ENCODE data around the gene LGR5.
"Not testable (repeated sequence)": the region's sequence is repeated elsewhere in the genome, so short reads cannot be mapped to it uniquely, and the experiment has no call there.

Gene LGR5

DNA sequence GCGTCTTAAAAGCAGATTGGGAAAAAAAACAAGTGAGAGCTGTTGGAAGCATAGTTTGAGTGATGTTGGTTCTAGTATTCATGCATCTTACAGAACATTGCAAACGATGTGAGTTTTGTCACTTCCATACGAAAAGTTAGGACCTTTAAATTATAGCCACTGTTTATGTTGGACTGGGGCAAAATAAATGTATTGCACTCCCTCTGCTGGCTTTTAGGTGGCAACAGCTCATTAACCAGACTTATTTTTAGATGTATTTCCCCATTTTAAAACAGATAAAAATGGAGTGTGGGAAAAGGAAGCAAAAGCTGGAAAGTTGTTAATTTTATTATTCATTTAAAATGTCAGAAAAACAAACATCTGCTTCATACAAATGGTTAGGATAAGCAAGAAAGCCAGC lies 111.9 kb downstream of the LGR5 start:
- H3K27ac ChIP-seq (replicated peaks) = no peak overlapping the region
- DNase-seq (ENCODE audit: low read depth in 1 of 2, low spot score in 1 of 2) = no peak
- no peaks in the 10 kb centered on the region for H3K27me3 ChIP-seq (ENCODE audit: insufficient read depth, poor library complexity, severe bottlenecking)
- TF ChIP-seq GABPA (IDR thresholded peaks at IDR 0.05; ENCODE audit: low read depth) = no peak
- TF ChIP-seq, protein P1, sequence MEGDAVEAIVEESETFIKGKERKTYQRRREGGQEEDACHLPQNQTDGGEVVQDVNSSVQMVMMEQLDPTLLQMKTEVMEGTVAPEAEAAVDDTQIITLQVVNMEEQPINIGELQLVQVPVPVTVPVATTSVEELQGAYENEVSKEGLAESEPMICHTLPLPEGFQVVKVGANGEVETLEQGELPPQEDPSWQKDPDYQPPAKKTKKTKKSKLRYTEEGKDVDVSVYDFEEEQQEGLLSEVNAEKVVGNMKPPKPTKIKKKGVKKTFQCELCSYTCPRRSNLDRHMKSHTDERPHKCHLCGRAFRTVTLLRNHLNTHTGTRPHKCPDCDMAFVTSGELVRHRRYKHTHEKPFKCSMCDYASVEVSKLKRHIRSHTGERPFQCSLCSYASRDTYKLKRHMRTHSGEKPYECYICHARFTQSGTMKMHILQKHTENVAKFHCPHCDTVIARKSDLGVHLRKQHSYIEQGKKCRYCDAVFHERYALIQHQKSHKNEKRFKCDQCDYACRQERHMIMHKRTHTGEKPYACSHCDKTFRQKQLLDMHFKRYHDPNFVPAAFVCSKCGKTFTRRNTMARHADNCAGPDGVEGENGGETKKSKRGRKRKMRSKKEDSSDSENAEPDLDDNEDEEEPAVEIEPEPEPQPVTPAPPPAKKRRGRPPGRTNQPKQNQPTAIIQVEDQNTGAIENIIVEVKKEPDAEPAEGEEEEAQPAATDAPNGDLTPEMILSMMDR (IDR thresholded peaks at IDR 0.05; ENCODE audit: insufficient read depth, low read length) = peak; percentile 23
- H3K4me3 ChIP-seq (replicated peaks; ENCODE audit: insufficient read depth, low read length) = no peak overlapping the region

DNA sequence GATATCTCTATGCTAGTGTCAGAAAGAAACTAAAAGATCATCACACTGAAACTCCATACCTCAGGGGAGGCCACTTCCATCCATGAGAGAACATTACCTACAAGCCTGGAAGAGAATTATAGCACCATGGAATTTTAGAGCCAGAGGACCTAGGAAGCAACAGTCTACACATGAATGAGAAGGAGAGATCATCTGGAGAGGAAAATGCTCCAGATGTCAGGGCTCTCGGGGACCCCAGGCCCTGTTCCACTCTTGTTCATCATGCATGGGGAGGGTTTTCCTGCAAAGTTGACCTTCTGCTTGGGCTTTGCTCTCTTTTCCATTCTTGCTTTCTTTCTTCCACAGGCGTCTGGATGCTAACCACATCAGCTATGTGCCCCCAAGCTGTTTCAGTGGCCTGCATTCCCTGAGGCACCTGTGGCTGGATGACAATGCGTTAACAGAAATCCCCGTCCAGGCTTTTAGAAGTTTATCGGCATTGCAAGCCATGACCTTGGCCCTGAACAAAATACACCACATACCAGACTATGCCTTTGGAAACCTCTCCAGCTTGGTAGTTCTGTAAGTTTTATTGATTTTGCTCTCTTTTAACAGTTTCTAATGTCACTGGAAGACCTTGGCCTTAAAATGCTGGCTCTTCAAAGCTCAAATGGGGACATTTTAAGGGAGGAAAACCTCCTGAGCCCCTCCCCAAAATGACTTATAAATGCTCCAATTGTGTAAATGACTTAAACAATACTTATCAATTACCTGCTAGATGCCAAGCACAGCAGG lies 113.3 kb downstream of the LGR5 start:
- H3K4me3 ChIP-seq (replicated peaks; ENCODE audit: insufficient read depth, low read length) = no peak overlapping the region
- no peaks in the 10 kb centered on the region for H3K27me3 ChIP-seq (ENCODE audit: insufficient read depth, poor library complexity, severe bottlenecking)
- TF ChIP-seq SPI1 (IDR thresholded peaks at IDR 0.05; ENCODE audit: borderline replicate concordance, low read depth) = no peak
- no peak for TF ChIP-seq GABPA (IDR thresholded peaks at IDR 0.05; ENCODE audit: low read depth)
- TF ChIP-seq POLR2AphosphoS5 (IDR thresholded peaks at IDR 0.05; ENCODE audit: low read depth) = no peak
- TF ChIP-seq, protein P1 (IDR thresholded peaks at IDR 0.05; ENCODE audit: insufficient read depth, low read length) = no peak
- TF ChIP-seq, protein P2, sequence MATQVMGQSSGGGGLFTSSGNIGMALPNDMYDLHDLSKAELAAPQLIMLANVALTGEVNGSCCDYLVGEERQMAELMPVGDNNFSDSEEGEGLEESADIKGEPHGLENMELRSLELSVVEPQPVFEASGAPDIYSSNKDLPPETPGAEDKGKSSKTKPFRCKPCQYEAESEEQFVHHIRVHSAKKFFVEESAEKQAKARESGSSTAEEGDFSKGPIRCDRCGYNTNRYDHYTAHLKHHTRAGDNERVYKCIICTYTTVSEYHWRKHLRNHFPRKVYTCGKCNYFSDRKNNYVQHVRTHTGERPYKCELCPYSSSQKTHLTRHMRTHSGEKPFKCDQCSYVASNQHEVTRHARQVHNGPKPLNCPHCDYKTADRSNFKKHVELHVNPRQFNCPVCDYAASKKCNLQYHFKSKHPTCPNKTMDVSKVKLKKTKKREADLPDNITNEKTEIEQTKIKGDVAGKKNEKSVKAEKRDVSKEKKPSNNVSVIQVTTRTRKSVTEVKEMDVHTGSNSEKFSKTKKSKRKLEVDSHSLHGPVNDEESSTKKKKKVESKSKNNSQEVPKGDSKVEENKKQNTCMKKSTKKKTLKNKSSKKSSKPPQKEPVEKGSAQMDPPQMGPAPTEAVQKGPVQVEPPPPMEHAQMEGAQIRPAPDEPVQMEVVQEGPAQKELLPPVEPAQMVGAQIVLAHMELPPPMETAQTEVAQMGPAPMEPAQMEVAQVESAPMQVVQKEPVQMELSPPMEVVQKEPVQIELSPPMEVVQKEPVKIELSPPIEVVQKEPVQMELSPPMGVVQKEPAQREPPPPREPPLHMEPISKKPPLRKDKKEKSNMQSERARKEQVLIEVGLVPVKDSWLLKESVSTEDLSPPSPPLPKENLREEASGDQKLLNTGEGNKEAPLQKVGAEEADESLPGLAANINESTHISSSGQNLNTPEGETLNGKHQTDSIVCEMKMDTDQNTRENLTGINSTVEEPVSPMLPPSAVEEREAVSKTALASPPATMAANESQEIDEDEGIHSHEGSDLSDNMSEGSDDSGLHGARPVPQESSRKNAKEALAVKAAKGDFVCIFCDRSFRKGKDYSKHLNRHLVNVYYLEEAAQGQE (IDR thresholded peaks at IDR 0.05; ENCODE audit: insufficient replicate concordance, low read depth) = no peak
- no peak for DNase-seq (ENCODE audit: low read depth in 1 of 2, low spot score in 1 of 2)
- no peak overlapping the region for H3K27ac ChIP-seq (replicated peaks)

DNA sequence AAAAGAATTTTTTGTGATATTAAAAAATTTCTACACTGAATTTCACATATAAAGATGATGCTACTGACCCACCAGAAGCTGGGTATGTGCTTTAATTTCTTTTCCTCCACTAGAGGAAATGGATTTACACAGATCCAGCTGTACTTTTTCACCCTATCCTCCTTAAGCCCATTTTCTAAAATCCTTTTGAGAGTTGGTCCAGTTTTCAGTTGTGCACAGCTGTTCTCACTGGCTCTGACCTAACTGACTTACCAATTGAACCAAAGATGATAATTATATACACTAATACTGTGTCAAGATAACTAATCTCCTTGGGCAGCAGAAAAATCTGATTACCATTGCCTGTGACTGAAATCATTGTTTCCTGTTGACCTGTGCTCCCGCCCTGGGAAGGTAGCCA lies 115.6 kb downstream of the LGR5 start:
- no peak overlapping the region for H3K27ac ChIP-seq (replicated peaks)
- no peak for TF ChIP-seq GABPA (IDR thresholded peaks at IDR 0.05; ENCODE audit: low read depth)
- TF ChIP-seq, protein P2 (IDR thresholded peaks at IDR 0.05; ENCODE audit: insufficient replicate concordance, low read depth) = no peak
- no peak for TF ChIP-seq SPI1 (IDR thresholded peaks at IDR 0.05; ENCODE audit: borderline replicate concordance, low read depth)
- TF ChIP-seq POLR2AphosphoS5 (IDR thresholded peaks at IDR 0.05; ENCODE audit: low read depth) = no peak
- TF ChIP-seq, protein P1 (IDR thresholded peaks at IDR 0.05; ENCODE audit: insufficient read depth, low read length) = no peak
- H3K4me3 ChIP-seq (replicated peaks; ENCODE audit: insufficient read depth, low read length) = no peak overlapping the region
- no peaks in the 10 kb centered on the region for H3K27me3 ChIP-seq (ENCODE audit: insufficient read depth, poor library complexity, severe bottlenecking)
- DNase-seq (ENCODE audit: low read depth in 1 of 2, low spot score in 1 of 2) = no peak

DNA sequence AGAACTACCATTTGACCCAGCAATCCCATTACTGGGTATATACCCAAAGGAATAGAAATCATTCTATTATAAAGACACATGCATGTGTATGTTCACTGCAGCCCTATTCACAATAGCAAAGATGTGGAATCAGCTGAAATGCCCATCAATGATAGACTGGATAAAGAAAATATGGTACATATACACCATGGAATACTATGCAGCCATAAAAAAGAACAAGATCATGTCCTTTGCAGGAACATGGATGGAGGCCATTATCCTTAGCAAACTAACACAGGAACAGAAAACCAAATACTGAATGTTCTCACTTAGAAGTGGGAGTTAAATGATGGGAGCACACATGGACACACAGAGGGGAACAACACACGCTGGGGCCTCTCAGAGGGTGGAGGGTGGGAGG lies 116.2 kb downstream of the LGR5 start:
- H3K27ac ChIP-seq (replicated peaks); H3K27me3 ChIP-seq (ENCODE audit: insufficient read depth, poor library complexity, severe bottlenecking); H3K4me3 ChIP-seq (replicated peaks; ENCODE audit: insufficient read depth, low read length); DNase-seq (ENCODE audit: low read depth in 1 of 2, low spot score in 1 of 2): not testable (repeated sequence)
